ENCODE results near the gene NFIA. TPM values are rescaled to one million over a fixed set of nuclear protein-coding genes. Genes with fewer than 3 reads are reported as not detected.

Gene NFIA
- total and polyA plus RNA-seq, 2 of the 13 experiments (the other 11 are each of a cell fraction or from before 2014, with no cell fraction given), result 14.7 to 28.5 TPM

GRCh38 chr1:61293197-61293596 is 210.8 kb downstream of the NFIA start (continued):
- TF ChIP-seq, protein P1, sequence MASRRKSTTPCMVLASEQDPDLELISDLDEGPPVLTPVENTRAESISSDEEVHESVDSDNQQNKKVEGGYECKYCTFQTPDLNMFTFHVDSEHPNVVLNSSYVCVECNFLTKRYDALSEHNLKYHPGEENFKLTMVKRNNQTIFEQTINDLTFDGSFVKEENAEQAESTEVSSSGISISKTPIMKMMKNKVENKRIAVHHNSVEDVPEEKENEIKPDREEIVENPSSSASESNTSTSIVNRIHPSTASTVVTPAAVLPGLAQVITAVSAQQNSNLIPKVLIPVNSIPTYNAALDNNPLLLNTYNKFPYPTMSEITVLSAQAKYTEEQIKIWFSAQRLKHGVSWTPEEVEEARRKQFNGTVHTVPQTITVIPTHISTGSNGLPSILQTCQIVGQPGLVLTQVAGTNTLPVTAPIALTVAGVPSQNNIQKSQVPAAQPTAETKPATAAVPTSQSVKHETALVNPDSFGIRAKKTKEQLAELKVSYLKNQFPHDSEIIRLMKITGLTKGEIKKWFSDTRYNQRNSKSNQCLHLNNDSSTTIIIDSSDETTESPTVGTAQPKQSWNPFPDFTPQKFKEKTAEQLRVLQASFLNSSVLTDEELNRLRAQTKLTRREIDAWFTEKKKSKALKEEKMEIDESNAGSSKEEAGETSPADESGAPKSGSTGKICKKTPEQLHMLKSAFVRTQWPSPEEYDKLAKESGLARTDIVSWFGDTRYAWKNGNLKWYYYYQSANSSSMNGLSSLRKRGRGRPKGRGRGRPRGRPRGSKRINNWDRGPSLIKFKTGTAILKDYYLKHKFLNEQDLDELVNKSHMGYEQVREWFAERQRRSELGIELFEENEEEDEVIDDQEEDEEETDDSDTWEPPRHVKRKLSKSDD (CRISPR knock-in tag; IDR thresholded peaks at IDR 0.05; ENCODE audit: low read depth), result no peak
- TF ChIP-seq, protein P2, sequence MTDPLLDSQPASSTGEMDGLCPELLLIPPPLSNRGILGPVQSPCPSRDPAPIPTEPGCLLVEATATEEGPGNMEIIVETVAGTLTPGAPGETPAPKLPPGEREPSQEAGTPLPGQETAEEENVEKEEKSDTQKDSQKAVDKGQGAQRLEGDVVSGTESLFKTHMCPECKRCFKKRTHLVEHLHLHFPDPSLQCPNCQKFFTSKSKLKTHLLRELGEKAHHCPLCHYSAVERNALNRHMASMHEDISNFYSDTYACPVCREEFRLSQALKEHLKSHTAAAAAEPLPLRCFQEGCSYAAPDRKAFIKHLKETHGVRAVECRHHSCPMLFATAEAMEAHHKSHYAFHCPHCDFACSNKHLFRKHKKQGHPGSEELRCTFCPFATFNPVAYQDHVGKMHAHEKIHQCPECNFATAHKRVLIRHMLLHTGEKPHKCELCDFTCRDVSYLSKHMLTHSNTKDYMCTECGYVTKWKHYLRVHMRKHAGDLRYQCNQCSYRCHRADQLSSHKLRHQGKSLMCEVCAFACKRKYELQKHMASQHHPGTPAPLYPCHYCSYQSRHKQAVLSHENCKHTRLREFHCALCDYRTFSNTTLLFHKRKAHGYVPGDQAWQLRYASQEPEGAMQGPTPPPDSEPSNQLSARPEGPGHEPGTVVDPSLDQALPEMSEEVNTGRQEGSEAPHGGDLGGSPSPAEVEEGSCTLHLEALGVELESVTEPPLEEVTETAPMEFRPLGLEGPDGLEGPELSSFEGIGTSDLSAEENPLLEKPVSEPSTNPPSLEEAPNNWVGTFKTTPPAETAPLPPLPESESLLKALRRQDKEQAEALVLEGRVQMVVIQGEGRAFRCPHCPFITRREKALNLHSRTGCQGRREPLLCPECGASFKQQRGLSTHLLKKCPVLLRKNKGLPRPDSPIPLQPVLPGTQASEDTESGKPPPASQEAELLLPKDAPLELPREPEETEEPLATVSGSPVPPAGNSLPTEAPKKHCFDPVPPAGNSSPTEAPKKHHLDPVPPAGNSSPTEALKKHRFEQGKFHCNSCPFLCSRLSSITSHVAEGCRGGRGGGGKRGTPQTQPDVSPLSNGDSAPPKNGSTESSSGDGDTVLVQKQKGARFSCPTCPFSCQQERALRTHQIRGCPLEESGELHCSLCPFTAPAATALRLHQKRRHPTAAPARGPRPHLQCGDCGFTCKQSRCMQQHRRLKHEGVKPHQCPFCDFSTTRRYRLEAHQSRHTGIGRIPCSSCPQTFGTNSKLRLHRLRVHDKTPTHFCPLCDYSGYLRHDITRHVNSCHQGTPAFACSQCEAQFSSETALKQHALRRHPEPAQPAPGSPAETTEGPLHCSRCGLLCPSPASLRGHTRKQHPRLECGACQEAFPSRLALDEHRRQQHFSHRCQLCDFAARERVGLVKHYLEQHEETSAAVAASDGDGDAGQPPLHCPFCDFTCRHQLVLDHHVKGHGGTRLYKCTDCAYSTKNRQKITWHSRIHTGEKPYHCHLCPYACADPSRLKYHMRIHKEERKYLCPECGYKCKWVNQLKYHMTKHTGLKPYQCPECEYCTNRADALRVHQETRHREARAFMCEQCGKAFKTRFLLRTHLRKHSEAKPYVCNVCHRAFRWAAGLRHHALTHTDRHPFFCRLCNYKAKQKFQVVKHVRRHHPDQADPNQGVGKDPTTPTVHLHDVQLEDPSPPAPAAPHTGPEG (CRISPR knock-in tag; IDR thresholded peaks at IDR 0.05), result no peak
- TF ChIP-seq MIXL1 (CRISPR knock-in tag; IDR thresholded peaks at IDR 0.05), result no peak
- TF ChIP-seq FOXA1 (IDR thresholded peaks at IDR 0.05), result no peak
- peak; percentile 35; the same call in 1 of the 2 replicates for TF ChIP-seq FOXA1 (CRISPR knock-in tag; IDR thresholded peaks at IDR 0.05)
- peak; percentile 16; the same call in 1 of the 2 replicates for TF ChIP-seq HMG20A (CRISPR knock-in tag; IDR thresholded peaks at IDR 0.05; ENCODE audit: borderline replicate concordance)
- no peak for TF ChIP-seq SRSF9 (IDR thresholded peaks at IDR 0.05; ENCODE audit: borderline replicate concordance, insufficient read depth, low read depth, low read length, poor library complexity, severe bottlenecking)
- TF ChIP-seq MATR3 (CRISPR knock-in tag; IDR thresholded peaks at IDR 0.05), result no peak
- TF ChIP-seq SPEN (CRISPR knock-in tag; IDR thresholded peaks at IDR 0.05; ENCODE audit: low read depth), result no peak
- TF ChIP-seq, protein P3, sequence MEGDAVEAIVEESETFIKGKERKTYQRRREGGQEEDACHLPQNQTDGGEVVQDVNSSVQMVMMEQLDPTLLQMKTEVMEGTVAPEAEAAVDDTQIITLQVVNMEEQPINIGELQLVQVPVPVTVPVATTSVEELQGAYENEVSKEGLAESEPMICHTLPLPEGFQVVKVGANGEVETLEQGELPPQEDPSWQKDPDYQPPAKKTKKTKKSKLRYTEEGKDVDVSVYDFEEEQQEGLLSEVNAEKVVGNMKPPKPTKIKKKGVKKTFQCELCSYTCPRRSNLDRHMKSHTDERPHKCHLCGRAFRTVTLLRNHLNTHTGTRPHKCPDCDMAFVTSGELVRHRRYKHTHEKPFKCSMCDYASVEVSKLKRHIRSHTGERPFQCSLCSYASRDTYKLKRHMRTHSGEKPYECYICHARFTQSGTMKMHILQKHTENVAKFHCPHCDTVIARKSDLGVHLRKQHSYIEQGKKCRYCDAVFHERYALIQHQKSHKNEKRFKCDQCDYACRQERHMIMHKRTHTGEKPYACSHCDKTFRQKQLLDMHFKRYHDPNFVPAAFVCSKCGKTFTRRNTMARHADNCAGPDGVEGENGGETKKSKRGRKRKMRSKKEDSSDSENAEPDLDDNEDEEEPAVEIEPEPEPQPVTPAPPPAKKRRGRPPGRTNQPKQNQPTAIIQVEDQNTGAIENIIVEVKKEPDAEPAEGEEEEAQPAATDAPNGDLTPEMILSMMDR (CRISPR knock-in tag; IDR thresholded peaks at IDR 0.05), result no peak
- TF ChIP-seq, protein P4, sequence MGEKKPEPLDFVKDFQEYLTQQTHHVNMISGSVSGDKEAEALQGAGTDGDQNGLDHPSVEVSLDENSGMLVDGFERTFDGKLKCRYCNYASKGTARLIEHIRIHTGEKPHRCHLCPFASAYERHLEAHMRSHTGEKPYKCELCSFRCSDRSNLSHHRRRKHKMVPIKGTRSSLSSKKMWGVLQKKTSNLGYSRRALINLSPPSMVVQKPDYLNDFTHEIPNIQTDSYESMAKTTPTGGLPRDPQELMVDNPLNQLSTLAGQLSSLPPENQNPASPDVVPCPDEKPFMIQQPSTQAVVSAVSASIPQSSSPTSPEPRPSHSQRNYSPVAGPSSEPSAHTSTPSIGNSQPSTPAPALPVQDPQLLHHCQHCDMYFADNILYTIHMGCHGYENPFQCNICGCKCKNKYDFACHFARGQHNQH (CRISPR knock-in tag; IDR thresholded peaks at IDR 0.05), result no peak
- no peak for TF ChIP-seq SOX13 (IDR thresholded peaks at IDR 0.05)
- peak in 1 of 2 experiments; percentile 69; a peak in 2 of 4 replicates for TF ChIP-seq SOX13 (CRISPR knock-in tag; conservative IDR thresholded peaks at IDR 0.05 in 1 of 2, IDR thresholded peaks at IDR 0.05 in 1 of 2)
- TF ChIP-seq NR1H2 (CRISPR knock-in tag; IDR thresholded peaks at IDR 0.05; ENCODE audit: borderline replicate concordance, low read depth), result no peak
- TF ChIP-seq SOX5 (CRISPR knock-in tag; IDR thresholded peaks at IDR 0.05; ENCODE audit: borderline replicate concordance), result peak; percentile 39; the same call in 1 of the 2 replicates
- TF ChIP-seq GATAD2A (CRISPR knock-in tag; IDR thresholded peaks at IDR 0.05), result 0 out of 2 replicates have a peak, but pooled peaks have one; percentile 35
